ENCODE results near the gene C1QTNF5.
A peak's percentile ranks its signal among the peaks of the same experiment; 100 is the strongest.

C1QTNF5 gene

GRCh38 chr11:119356349-119357031 lies 15.8 kb upstream of the C1QTNF5 start:
- DNase-seq, result peak; percentile 78

GRCh38 chr11:119355091-119355843 lies 14.6 kb upstream of the C1QTNF5 start:
- no peak for DNase-seq

- DNase-seq, result no peak
These were observed 12.2 kb upstream of the C1QTNF5 start for GRCh38 chr11:119352857-119353260.

- no peak for DNase-seq
These were observed 10.5 kb upstream of the C1QTNF5 start for GRCh38 chr11:119351232-119351631.

GRCh38 chr11:119350302-119350701 lies 9.6 kb upstream of the C1QTNF5 start:
- no peak for DNase-seq

- no peak for DNase-seq
These were observed 7.4 kb upstream of the C1QTNF5 start for GRCh38 chr11:119347940-119348605.

GRCh38 chr11:119347242-119347641 lies 6.6 kb upstream of the C1QTNF5 start:
- DNase-seq, result no peak

- DNase-seq, result no peak
These were observed 5.9 kb upstream of the C1QTNF5 start, which contains the start of gene MFRP for GRCh38 chr11:119346605-119347004. MFRP (minus strand) TSS chr11:119346705; CDS start chr11:119346513, 192 bp downstream.

GRCh38 chr11:119345685-119346084 lies 5.0 kb upstream of the C1QTNF5 start:
- no peak for DNase-seq

GRCh38 chr11:119344291-119345010 lies 3.8 kb upstream of the C1QTNF5 start:
- no peak for DNase-seq

GRCh38 chr11:119343726-119344125 lies 3.0 kb upstream of the C1QTNF5 start:
- DNase-seq, result no peak

- DNase-seq, result no peak
These were observed 1.9 kb upstream of the C1QTNF5 start for GRCh38 chr11:119342362-119343130.

- no peak for DNase-seq
These were observed 1.3 kb upstream of the C1QTNF5 start for GRCh38 chr11:119342023-119342300.

- DNase-seq, result no peak
These were observed 739 bp upstream of the C1QTNF5 start for GRCh38 chr11:119341222-119342022.

GRCh38 chr11:119339589-119340334 lies 921 bp downstream of the C1QTNF5 start:
- DNase-seq, result peak; percentile 42

GRCh38 chr11:119338965-119339588 lies 1.6 kb downstream of the C1QTNF5 start:
- no peak for DNase-seq

- DNase-seq, result peak; percentile 69
These were observed 2.3 kb downstream of the C1QTNF5 start for GRCh38 chr11:119338318-119338890.

- no peak for DNase-seq
These were observed 2.9 kb downstream of the C1QTNF5 start for GRCh38 chr11:119337581-119338317.

GRCh38 chr11:119336744-119337469 lies 3.8 kb downstream of the C1QTNF5 start:
- no peak for DNase-seq
